ENCODE results near the gene GAB3. TPM values are rescaled to one million over a fixed set of nuclear protein-coding genes. Genes with fewer than 3 reads are reported as not detected.
A peak's percentile ranks its signal among the peaks of the same experiment; 100 is the strongest.
"Not testable (repeated sequence)": the region's sequence is repeated elsewhere in the genome, so short reads cannot be mapped to it uniquely, and the experiment has no call there.

GAB3 gene
- total and polyA plus RNA-seq, 4 experiments from 2014 or later: 3.2 to 15.6 (median 10.2) TPM

DNA sequence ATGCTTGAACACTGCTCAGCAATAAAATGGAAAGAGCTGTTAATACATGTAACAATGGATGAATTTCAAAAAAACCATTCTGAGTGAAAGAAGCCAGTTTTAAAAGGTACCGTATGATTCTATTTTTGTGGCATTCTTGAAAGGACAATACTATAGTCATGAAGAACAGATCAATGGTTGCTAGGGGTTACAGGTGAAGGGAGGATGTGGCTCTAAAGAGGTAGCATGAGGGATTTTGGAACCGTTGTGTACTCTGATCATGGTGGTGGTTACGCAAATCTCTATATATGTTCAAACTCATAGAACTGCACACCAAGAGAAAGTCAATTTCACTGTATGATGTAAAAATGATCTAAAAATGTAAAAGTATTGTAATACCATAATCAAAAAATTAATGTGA lies 57.5 kb downstream of the GAB3 start:
- POLR2A ChIA-PET (ENCODE audit: partially characterized antibody): no interaction called here
- CTCF ChIA-PET (ENCODE audit: partially characterized antibody): no interaction called here
- H3K27ac ChIP-seq (ENCODE audit: low read depth, low read length): no peak overlapping the region
- Mint-ChIP-seq H3K9me3 (peaks cover 0 to 3% (median 0%) of the 10 kb centered on the region in 8 donors), H3K36me3 (peaks cover 21 to 37% of the 10 kb centered on the region in 2 donors), H3K4me3 (no peak overlapping the region), H3K4me1 (peaks cover 3 to 5% (median 4%) of the 10 kb centered on the region in 4 donors), H3K27ac (peak overlapping the region in 2 of 7 donors; percentile 25 to 38), H3K27me3 (no peaks in the 10 kb centered on the region)
- H3K4me1 ChIP-seq (ENCODE audit: insufficient read depth, low read length): no peaks in the 10 kb centered on the region
- intact Hi-C loops (cut with micrococcal nuclease): no loop called here
- H3K36me3 ChIP-seq (ENCODE audit: insufficient read depth, low read length): peaks cover 13% of the 10 kb centered on the region
- no peaks in the 10 kb centered on the region for H3K9me3 ChIP-seq (ENCODE audit: control insufficient read depth in 1 of 2, low read length in 2 of 2)
- H3K27me3 ChIP-seq (ENCODE audit: insufficient read depth, low read length): no peaks in the 10 kb centered on the region
- peak in 1 of 5 donors; percentile 7 for DNase-seq
- no peak overlapping the region for H3K4me3 ChIP-seq (ENCODE audit: low read length in 2 of 2)

DNA sequence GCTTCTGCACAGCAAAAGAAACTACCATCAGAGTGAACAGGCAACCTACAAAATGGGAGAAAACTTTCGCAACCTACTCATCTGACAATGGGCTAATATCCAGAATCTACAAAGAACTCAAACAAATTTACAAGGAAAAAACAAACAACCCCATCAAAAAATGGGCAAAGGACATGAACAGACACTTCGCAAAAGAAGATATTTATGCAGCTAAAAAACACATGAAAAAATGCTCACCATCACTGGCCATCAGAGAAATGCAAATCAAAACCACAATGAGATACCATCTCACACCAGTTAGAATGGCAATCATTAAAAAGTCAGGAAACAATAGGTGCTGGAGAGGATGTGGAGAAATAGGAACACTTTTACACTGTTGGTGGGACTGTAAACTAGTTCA lies 60.4 kb downstream of the GAB3 start:
- POLR2A ChIA-PET (ENCODE audit: partially characterized antibody): not testable (repeated sequence)

DNA sequence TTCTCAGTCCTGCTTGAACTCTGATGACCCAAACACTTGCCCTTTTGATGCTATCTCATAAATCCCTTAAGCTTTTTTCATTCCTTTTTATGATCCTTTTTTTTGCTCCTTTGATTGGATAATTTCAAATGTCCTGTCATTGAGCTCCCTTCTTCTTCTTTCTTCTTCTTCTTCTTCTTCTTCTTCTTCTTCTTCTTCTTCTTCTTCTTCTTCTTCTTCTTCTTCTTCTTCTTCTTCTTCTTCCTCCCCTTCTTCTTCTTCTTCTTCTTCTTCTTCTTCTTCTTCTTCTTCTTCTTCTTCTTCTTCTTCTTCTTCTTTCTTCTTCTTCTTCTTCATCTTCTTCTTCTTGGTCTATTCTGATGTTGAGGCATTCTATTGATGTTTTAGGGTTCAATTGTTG lies 78.8 kb downstream of the GAB3 start:
- H3K27ac ChIP-seq (ENCODE audit: low read depth, low read length); DNase-seq; POLR2A ChIA-PET (ENCODE audit: partially characterized antibody); H3K4me1 Mint-ChIP-seq; H3K36me3 ChIP-seq (ENCODE audit: insufficient read depth, low read length); H3K4me3 Mint-ChIP-seq; H3K4me1 ChIP-seq (ENCODE audit: insufficient read depth, low read length); CTCF ChIA-PET (ENCODE audit: partially characterized antibody); H3K27me3 Mint-ChIP-seq; H3K4me3 ChIP-seq (ENCODE audit: low read length in 2 of 2); H3K9me3 ChIP-seq (ENCODE audit: control insufficient read depth in 1 of 2, low read length in 2 of 2); H3K27ac Mint-ChIP-seq; intact Hi-C loops (cut with micrococcal nuclease); H3K27me3 ChIP-seq (ENCODE audit: insufficient read depth, low read length): not testable (repeated sequence)
- Mint-ChIP-seq H3K36me3 (peaks cover 12 to 19% of the 10 kb centered on the region in 2 donors), H3K9me3 (peaks cover 2 to 46% (median 33%) of the 10 kb centered on the region in 8 donors)

More for the DNA sequence above, 60.4 kb downstream of the GAB3 start:
- H3K36me3 ChIP-seq (ENCODE audit: insufficient read depth, low read length); CTCF ChIA-PET (ENCODE audit: partially characterized antibody); H3K4me1 ChIP-seq (ENCODE audit: insufficient read depth, low read length); H3K27me3 ChIP-seq (ENCODE audit: insufficient read depth, low read length); intact Hi-C loops (cut with micrococcal nuclease); H3K27ac Mint-ChIP-seq; H3K27me3 Mint-ChIP-seq; DNase-seq; H3K4me3 Mint-ChIP-seq; H3K9me3 ChIP-seq (ENCODE audit: control insufficient read depth in 1 of 2, low read length in 2 of 2); H3K9me3 Mint-ChIP-seq; H3K4me3 ChIP-seq (ENCODE audit: low read length in 2 of 2); H3K27ac ChIP-seq (ENCODE audit: low read depth, low read length): not testable (repeated sequence)
- Mint-ChIP-seq H3K4me1 (peaks cover 6 to 11% (median 9%) of the 10 kb centered on the region in 4 donors), H3K36me3 (peaks cover 8 to 17% of the 10 kb centered on the region in 2 donors)

DNA sequence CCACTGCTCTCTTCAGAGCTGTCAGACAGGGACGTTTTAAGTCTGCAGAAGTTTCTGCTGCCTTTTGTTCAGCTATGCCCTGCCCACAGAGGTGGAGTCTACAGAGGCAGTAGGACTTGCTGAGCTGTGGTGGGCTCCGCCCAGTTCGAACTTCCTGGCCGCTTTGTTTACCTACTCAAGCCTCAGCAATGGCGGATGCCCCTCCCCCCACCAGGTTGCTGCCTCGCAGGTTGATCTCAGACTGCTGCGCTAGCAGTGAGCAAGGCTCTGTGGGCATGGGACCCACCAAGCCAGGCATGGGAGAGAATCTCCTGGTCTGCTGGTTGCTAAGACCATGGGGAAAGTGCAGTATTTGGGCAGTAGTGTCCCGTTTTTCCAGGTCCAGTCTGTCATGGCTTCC lies 80.0 kb downstream of the GAB3 start:
- H3K9me3 ChIP-seq (ENCODE audit: control insufficient read depth in 1 of 2, low read length in 2 of 2); H3K27me3 ChIP-seq (ENCODE audit: insufficient read depth, low read length); H3K27ac ChIP-seq (ENCODE audit: low read depth, low read length); H3K4me1 Mint-ChIP-seq; intact Hi-C loops (cut with micrococcal nuclease); H3K4me1 ChIP-seq (ENCODE audit: insufficient read depth, low read length); H3K36me3 ChIP-seq (ENCODE audit: insufficient read depth, low read length); CTCF ChIA-PET (ENCODE audit: partially characterized antibody); H3K27me3 Mint-ChIP-seq; H3K4me3 Mint-ChIP-seq; H3K27ac Mint-ChIP-seq; POLR2A ChIA-PET (ENCODE audit: partially characterized antibody); H3K4me3 ChIP-seq (ENCODE audit: low read length in 2 of 2): not testable (repeated sequence)
- peak in 1 of 5 donors; percentile 6 for DNase-seq
- Mint-ChIP-seq H3K9me3 (peaks cover 2 to 52% (median 36%) of the 10 kb centered on the region in 8 donors), H3K36me3 (peaks cover 8 to 16% of the 10 kb centered on the region in 2 donors)

DNA sequence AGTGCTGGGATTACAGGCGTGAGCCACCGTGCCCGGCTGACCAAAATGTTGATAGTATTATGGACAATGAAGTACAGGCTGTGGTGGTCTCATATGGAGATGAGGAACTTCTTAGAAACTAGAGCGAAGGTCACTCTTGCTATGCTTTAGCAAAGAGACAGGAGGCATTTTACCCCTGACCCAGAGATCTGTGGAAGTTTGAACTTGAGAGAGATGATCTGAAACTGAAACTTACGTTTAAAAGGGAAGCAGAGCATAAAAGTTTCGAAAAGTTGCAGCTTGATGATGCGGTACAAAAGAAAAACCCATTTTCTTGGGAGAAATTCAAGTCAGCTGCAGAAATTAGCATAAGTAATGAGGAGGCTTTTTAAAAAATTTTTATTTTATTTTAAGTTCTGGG lies 89.0 kb downstream of the GAB3 start:
- no peak overlapping the region for H3K27ac ChIP-seq (ENCODE audit: low read depth, low read length)
- DNase-seq: no peak
- Mint-ChIP-seq H3K27me3 (no peaks in the 10 kb centered on the region), H3K4me1 (peaks cover 0 to 3% (median 1%) of the 10 kb centered on the region in 4 donors), H3K4me3 (peak overlapping the region in 2 of 8 donors; percentile 9 to 24), H3K9me3 (peaks cover 0 to 11% (median 5%) of the 10 kb centered on the region in 8 donors), H3K27ac (no peak overlapping the region), H3K36me3 (no peaks in the 10 kb centered on the region)
- intact Hi-C loops (cut with micrococcal nuclease): no loop called here
- POLR2A ChIA-PET (ENCODE audit: partially characterized antibody): no interaction called here
- no peaks in the 10 kb centered on the region for H3K36me3 ChIP-seq (ENCODE audit: insufficient read depth, low read length)
- H3K4me3 ChIP-seq (ENCODE audit: low read length in 2 of 2): no peak overlapping the region
- H3K4me1 ChIP-seq (ENCODE audit: insufficient read depth, low read length): no peaks in the 10 kb centered on the region
- no peaks in the 10 kb centered on the region for H3K9me3 ChIP-seq (ENCODE audit: control insufficient read depth in 1 of 2, low read length in 2 of 2)
- no peaks in the 10 kb centered on the region for H3K27me3 ChIP-seq (ENCODE audit: insufficient read depth, low read length)
- CTCF ChIA-PET (ENCODE audit: partially characterized antibody): no interaction called here

DNA sequence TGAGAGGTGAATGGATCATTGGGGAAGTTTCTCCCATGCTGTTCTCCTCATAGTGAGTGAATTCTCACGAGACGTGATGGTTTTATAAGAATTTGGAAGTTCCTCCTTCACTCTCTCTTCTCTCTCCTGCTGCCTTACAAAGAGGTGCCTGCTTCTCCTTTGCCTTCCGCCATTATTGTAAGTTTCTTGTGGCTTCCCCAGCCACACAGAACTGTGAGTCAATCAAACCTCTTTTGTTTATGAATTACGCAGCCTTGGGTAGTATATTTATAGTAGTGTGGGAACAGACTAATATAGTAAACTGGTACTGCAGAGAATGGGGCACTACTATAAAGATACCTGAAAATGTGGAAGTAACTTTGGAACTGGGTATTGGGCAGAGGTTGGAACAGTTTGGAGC lies 89.7 kb downstream of the GAB3 start:
- ChIA-PET CTCF (ENCODE audit: partially characterized antibody) (no interaction called here), POLR2A (ENCODE audit: partially characterized antibody) (no interaction called here)
- Histone ChIP-seq H3K27ac (ENCODE audit: low read depth, low read length) (no peak overlapping the region), H3K9me3 (ENCODE audit: control insufficient read depth in 1 of 2, low read length in 2 of 2) (no peaks in the 10 kb centered on the region), H3K4me1 (ENCODE audit: insufficient read depth, low read length) (no peaks in the 10 kb centered on the region), H3K4me3 (ENCODE audit: low read length in 2 of 2) (no peak overlapping the region), H3K27me3 (ENCODE audit: insufficient read depth, low read length) (no peaks in the 10 kb centered on the region), H3K36me3 (ENCODE audit: insufficient read depth, low read length) (no peaks in the 10 kb centered on the region)
- Mint-ChIP-seq H3K27ac (no peak overlapping the region), H3K36me3 (no peaks in the 10 kb centered on the region), H3K4me1 (peaks cover 0 to 3% (median 1%) of the 10 kb centered on the region in 4 donors), H3K27me3 (no peaks in the 10 kb centered on the region), H3K4me3 (no peak overlapping the region), H3K9me3 (peaks cover 0 to 11% (median 3%) of the 10 kb centered on the region in 8 donors)
- no peak for DNase-seq
- intact Hi-C loops (cut with micrococcal nuclease): no loop called here

DNA sequence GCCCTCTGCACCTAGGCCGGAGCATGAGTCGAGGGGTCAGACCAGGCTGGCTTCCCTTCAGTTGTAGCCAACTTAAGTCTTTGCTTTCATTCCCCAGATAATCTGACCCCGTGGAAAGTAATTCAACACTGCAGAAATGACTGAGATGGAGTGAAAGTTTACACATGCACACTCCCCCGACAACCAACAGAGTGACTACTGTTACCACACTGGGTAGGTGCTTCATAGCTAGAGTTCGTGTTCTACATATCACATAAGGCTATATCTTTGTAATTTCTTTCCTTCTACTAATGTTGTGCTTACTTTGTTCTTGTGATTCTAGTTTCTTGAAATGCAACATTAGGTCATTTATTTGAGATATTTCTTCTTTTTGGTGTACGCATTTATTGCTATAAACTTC lies 90.3 kb downstream of the GAB3 start:
- no peak overlapping the region for H3K27ac ChIP-seq (ENCODE audit: low read depth, low read length)
- POLR2A ChIA-PET (ENCODE audit: partially characterized antibody): no interaction called here
- Mint-ChIP-seq H3K36me3 (no peaks in the 10 kb centered on the region), H3K9me3 (peaks cover 0 to 7% (median 1%) of the 10 kb centered on the region in 8 donors), H3K4me3 (no peak overlapping the region), H3K27me3 (no peaks in the 10 kb centered on the region), H3K27ac (no peak overlapping the region), H3K4me1 (peaks cover 0 to 3% (median 1%) of the 10 kb centered on the region in 4 donors)
- H3K4me3 ChIP-seq (ENCODE audit: low read length in 2 of 2): no peak overlapping the region
- CTCF ChIA-PET (ENCODE audit: partially characterized antibody): no interaction called here
- intact Hi-C loops (cut with micrococcal nuclease): no loop called here
- H3K36me3 ChIP-seq (ENCODE audit: insufficient read depth, low read length): no peaks in the 10 kb centered on the region
- H3K9me3 ChIP-seq (ENCODE audit: control insufficient read depth in 1 of 2, low read length in 2 of 2): no peaks in the 10 kb centered on the region
- H3K27me3 ChIP-seq (ENCODE audit: insufficient read depth, low read length): no peaks in the 10 kb centered on the region
- DNase-seq: no peak
- no peaks in the 10 kb centered on the region for H3K4me1 ChIP-seq (ENCODE audit: insufficient read depth, low read length)

DNA sequence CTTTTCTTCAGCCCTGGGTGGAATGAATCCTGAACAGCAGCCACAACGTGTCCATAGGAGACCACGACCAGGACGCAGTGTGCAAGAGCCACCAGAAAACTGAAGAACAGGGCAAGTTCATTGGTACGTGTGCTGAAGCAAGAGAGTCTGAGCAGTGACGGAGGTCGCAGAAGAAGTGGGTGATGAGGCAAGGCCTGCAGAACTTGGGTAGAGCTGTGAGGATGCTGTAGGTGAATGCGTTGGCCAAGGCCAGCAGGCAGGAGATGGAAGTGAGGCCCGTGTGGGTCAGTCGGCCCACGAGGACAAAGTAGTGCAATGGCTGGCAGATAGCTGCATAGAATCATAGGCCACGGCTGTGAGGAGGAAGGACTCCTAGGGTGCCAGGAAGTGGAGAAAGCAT lies 91.9 kb downstream of the GAB3 start:
- Histone ChIP-seq H3K36me3 (ENCODE audit: insufficient read depth, low read length) (no peaks in the 10 kb centered on the region), H3K27ac (ENCODE audit: low read depth, low read length) (no peak overlapping the region), H3K4me3 (ENCODE audit: low read length in 2 of 2) (no peak overlapping the region), H3K9me3 (ENCODE audit: control insufficient read depth in 1 of 2, low read length in 2 of 2) (no peaks in the 10 kb centered on the region), H3K4me1 (ENCODE audit: insufficient read depth, low read length) (no peaks in the 10 kb centered on the region), H3K27me3 (ENCODE audit: insufficient read depth, low read length) (no peaks in the 10 kb centered on the region)
- DNase-seq: no peak
- H3K4me1 Mint-ChIP-seq: peaks cover 0 to 3% (median 1%) of the 10 kb centered on the region in 4 donors
- intact Hi-C loops (cut with micrococcal nuclease): no loop called here
- POLR2A ChIA-PET (ENCODE audit: partially characterized antibody): no interaction called here
- peaks cover 0 to 6% (median 0%) of the 10 kb centered on the region in 8 donors for H3K9me3 Mint-ChIP-seq
- H3K36me3 Mint-ChIP-seq: no peaks in the 10 kb centered on the region
- H3K27ac Mint-ChIP-seq: no peak overlapping the region
- no peaks in the 10 kb centered on the region for H3K27me3 Mint-ChIP-seq
- no peak overlapping the region for H3K4me3 Mint-ChIP-seq
- CTCF ChIA-PET (ENCODE audit: partially characterized antibody): no interaction called here

All from CD4-positive, alpha-beta memory T cell (primary cell).